GM18951 (cell line): ENCODE measurements around the gene LRRC75B.
A peak's percentile ranks its signal among the peaks of the same experiment; 100 is the strongest.
"Not testable (repeated sequence)": the region's sequence is repeated elsewhere in the genome, so short reads cannot be mapped to it uniquely, and the experiment has no call there.

Experiments
- POLR2A ChIP-seq: IDR thresholded peaks from 4 replicates; pipeline ENCODE4 v1.6.1; 2011; ENCODE audit warnings: mild to moderate bottlenecking; ENCODE audit not compliant: insufficient read length, insufficient read depth; ENCODE audit errors: extremely low read depth
- in situ Hi-C: fragments of 300-500 bp; cut with MboI; formaldehyde crosslinking; loops from one replicate; pipeline ENCODE4 v1.12.0; 2022; ENCODE audit warnings: low sequenced_read_pairs, mixed read lengths, inconsistent platforms; ENCODE audit not compliant: unreplicated experiment

The LRRC75B gene

GRCh38 chr22:24592851-24593558 lies at the start of gene LRRC75B:
LRRC75B (minus strand) TSS chr22:24593073; CDS start chr22:24593039, 34 bp downstream.
- in situ Hi-C loops: no loop called here
- TF ChIP-seq POLR2A: peak; percentile 62

- in situ Hi-C loops: loop anchor here (25.0 kb wide), 1 partner anchor 2005 kb away; the partner anchor contains the start of gene GGTLC2
Observed at GRCh38 chr22:24642307-24642706, 49.4 kb upstream of the LRRC75B start.

GRCh38 chr22:24636513-24636912 lies 43.6 kb upstream of the LRRC75B start:
- in situ Hi-C loops: loop anchor here (25.0 kb wide), 1 partner anchor 1999 kb away; the partner anchor contains the start of gene GGTLC2

- in situ Hi-C loops: loop anchor here (25.0 kb wide), 1 partner anchor 1998 kb away; the partner anchor contains the start of gene GGTLC2
Observed at GRCh38 chr22:24634776-24635389, 42.0 kb upstream of the LRRC75B start.

GRCh38 chr22:24633231-24634023 lies 40.6 kb upstream of the LRRC75B start:
- in situ Hi-C loops: loop anchor here (25.0 kb wide), 1 partner anchor 1996 kb away; the partner anchor contains the start of gene GGTLC2

GRCh38 chr22:24632642-24633041 lies 39.8 kb upstream of the LRRC75B start:
- in situ Hi-C loops: loop anchor here (25.0 kb wide), 1 partner anchor 1995 kb away; the partner anchor contains the start of gene GGTLC2

- in situ Hi-C loops: loop anchor here (25.0 kb wide), 1 partner anchor 1994 kb away; the partner anchor contains the start of gene GGTLC2
Observed at GRCh38 chr22:24631430-24632122, 38.7 kb upstream of the LRRC75B start.

GRCh38 chr22:24630812-24631427 lies 38.0 kb upstream of the LRRC75B start:
- in situ Hi-C loops: loop anchor here (25.0 kb wide), 1 partner anchor 1994 kb away; the partner anchor contains the start of gene GGTLC2

GRCh38 chr22:24629069-24629468 lies 36.2 kb upstream of the LRRC75B start:
- in situ Hi-C loops: loop anchor here (25.0 kb wide), 1 partner anchor 1992 kb away; the partner anchor contains the start of gene GGTLC2

- in situ Hi-C loops: loop anchor here (25.0 kb wide), 1 partner anchor 1991 kb away; the partner anchor contains the start of gene GGTLC2
Observed at GRCh38 chr22:24627911-24628310, 35.0 kb upstream of the LRRC75B start.

- in situ Hi-C loops: not testable (repeated sequence)
Observed at GRCh38 chr22:24622596-24622995, 29.7 kb upstream of the LRRC75B start.

GRCh38 chr22:24621244-24621643 lies 28.4 kb upstream of the LRRC75B start:
- in situ Hi-C loops: not testable (repeated sequence)

- in situ Hi-C loops: not testable (repeated sequence)
Observed at GRCh38 chr22:24614794-24615193, 21.9 kb upstream of the LRRC75B start.

GRCh38 chr22:24609888-24610287 lies 17.0 kb upstream of the LRRC75B start:
- in situ Hi-C loops: loop anchor here (10.0 kb wide), 1 partner anchor 935 kb away; no protein-coding TSS in a partner anchor

- in situ Hi-C loops: loop anchor here (10.0 kb wide), 1 partner anchor 934 kb away; no protein-coding TSS in a partner anchor
Observed at GRCh38 chr22:24608327-24608726, 15.5 kb upstream of the LRRC75B start.
